Measurements from ENCODE around the gene TNFSF9.
A peak's percentile ranks its signal among the peaks of the same experiment; 100 is the strongest.

TNFSF9 gene, protein sequence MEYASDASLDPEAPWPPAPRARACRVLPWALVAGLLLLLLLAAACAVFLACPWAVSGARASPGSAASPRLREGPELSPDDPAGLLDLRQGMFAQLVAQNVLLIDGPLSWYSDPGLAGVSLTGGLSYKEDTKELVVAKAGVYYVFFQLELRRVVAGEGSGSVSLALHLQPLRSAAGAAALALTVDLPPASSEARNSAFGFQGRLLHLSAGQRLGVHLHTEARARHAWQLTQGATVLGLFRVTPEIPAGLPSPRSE
- total RNA-seq: 8.5 to 42.8 (median 10.0) reads per million in 3 donors

DNA sequence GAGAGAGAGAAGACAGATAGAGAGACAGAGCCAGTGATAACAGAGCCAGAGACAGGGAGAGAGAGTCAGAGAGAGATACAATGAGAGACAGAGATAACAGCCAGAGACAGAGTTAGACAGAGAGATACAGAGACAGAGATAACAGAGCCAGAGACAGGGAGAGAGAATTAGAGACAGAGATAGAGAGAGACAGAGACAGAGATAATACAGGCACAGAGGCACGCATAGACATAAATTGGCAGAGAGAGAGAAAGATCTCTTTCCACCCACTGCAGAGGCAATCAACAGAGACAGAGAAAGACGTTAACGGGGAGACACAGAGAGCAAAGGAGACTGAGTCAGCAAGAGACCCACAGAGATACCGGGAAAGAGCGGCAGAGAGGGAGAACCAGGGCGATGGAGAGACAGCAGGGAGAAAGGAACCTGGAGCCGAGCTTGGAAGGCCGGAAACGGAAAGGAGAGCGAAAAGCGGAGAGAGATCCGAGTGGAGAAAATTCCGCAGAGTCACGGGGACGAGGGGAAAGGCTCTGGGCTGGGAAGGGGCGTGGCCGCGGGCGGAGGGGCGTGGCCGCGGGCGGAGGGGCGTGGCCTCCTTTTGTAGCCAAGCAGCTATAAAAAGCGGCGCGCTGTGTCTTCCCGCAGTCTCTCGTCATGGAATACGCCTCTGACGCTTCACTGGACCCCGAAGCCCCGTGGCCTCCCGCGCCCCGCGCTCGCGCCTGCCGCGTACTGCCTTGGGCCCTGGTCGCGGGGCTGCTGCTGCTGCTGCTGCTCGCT is at the start of gene TNFSF9:
Gene TNFSF9, plus strand, starts transcription at position 641 of the 777 bp plus-strand sequence. Its CDS starts 11 bp downstream, at position 652.
- Histone ChIP-seq H3K27ac (ENCODE audit: insufficient read depth, low read length, poor library complexity, severe bottlenecking) (no peak within 1 kb of the TSS), H3K9me3 (ENCODE audit: control insufficient read depth, low read length) (no peaks in the 10 kb centered on the region), H3K4me1 (ENCODE audit: control insufficient read depth, insufficient read depth, low read length, poor library complexity, severe bottlenecking) (peaks cover 23% of the 10 kb centered on the region), H3K4me3 (ENCODE audit: insufficient read depth, low read depth, low read length, poor library complexity, severe bottlenecking) (peak within 1 kb of the TSS; percentile 47), H3K27me3 (replicated peaks; ENCODE audit: control insufficient read depth, insufficient read depth, low read length, poor library complexity, severe bottlenecking) (peaks cover 19% of the 10 kb centered on the region), H3K36me3 (ENCODE audit: control insufficient read depth, insufficient read depth, low read length) (no peaks in the 10 kb centered on the region)
- peak; percentile 68 to 83 (median 80) for DNase-seq

DNA sequence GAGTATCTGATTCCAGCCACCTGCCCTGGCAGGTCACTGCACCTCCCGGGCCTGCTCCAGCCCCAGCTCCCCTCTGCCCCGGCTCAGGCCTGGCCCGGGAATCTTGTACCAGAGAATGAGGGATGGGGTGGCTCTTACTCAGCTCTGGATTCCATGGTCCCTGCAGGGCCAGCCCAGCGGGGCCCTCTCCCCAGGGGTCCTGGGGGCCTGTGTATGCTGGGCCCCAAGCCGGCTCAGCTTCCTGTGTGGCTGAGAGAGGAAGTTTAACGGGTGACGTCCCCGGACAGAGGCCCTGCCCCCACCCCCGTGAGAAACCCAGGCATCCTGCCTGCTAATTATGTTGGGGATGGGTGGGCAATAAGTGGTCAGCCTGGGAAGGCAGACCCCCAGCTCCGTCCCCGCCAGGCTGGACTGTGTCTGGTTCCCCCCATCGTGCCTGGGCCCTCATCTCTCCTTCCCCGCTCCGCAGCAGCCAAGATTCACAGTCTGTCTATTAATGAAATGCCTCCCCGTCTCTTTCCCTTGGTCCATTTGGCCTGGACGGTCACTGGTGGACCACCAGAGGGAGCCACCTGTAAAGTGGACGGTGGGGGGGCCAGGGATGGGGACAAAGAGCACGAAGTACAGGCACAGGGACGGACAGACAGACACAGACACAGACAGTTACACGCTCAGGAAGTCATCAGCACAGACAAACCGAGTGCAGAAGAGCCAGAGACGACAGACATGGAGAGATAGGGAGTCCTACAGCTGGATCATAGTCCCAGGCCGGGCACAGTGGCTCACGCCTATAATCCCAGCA is 49.1 kb upstream of the TNFSF9 start, which contains the start of gene DENND1C:
Gene DENND1C, minus strand, starts transcription at position 247 of the 802 bp plus-strand sequence. Its CDS starts 92 bp downstream, at position 155.
- peak in 2 of 3 donors; percentile 28 to 42 for DNase-seq
- H3K27ac ChIP-seq (ENCODE audit: insufficient read depth, low read length, poor library complexity, severe bottlenecking): peak within 1 kb of the TSS; percentile 90
- peaks cover 23% of the 10 kb centered on the region for H3K36me3 ChIP-seq (ENCODE audit: control insufficient read depth, insufficient read depth, low read length)
- H3K27me3 ChIP-seq (replicated peaks; ENCODE audit: control insufficient read depth, insufficient read depth, low read length, poor library complexity, severe bottlenecking): no peaks in the 10 kb centered on the region
- no peaks in the 10 kb centered on the region for H3K9me3 ChIP-seq (ENCODE audit: control insufficient read depth, low read length)
- H3K4me1 ChIP-seq (ENCODE audit: control insufficient read depth, insufficient read depth, low read length, poor library complexity, severe bottlenecking): peaks cover 29% of the 10 kb centered on the region
- peak within 1 kb of the TSS; percentile 76 for H3K4me3 ChIP-seq (ENCODE audit: insufficient read depth, low read depth, low read length, poor library complexity, severe bottlenecking)

DNA sequence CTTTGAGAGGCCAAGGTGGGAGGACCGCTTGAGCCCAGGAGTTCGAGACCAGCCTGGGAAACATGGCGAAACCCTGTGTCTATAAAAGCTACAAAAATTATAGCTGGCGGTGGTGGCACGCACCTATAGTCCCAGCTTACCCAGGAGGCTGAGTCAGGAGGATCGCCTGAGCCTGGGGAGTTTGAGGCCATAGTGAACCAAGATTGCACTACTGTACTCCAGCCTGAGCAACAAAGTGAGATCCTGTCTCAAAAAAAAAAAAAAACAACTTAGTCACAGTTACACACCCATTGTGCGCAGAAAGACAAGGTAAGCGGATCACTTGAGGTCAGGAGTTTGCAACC is 48.5 kb upstream of the TNFSF9 start:
- H3K27ac ChIP-seq (ENCODE audit: insufficient read depth, low read length, poor library complexity, severe bottlenecking): peak overlapping the region; percentile 90
- H3K9me3 ChIP-seq (ENCODE audit: control insufficient read depth, low read length): no peaks in the 10 kb centered on the region
- peaks cover 29% of the 10 kb centered on the region for H3K4me1 ChIP-seq (ENCODE audit: control insufficient read depth, insufficient read depth, low read length, poor library complexity, severe bottlenecking)
- H3K4me3 ChIP-seq (ENCODE audit: insufficient read depth, low read depth, low read length, poor library complexity, severe bottlenecking): peak overlapping the region; percentile 76
- no peaks in the 10 kb centered on the region for H3K27me3 ChIP-seq (replicated peaks; ENCODE audit: control insufficient read depth, insufficient read depth, low read length, poor library complexity, severe bottlenecking)
- peaks cover 17% of the 10 kb centered on the region for H3K36me3 ChIP-seq (ENCODE audit: control insufficient read depth, insufficient read depth, low read length)
- no peak for DNase-seq

DNA sequence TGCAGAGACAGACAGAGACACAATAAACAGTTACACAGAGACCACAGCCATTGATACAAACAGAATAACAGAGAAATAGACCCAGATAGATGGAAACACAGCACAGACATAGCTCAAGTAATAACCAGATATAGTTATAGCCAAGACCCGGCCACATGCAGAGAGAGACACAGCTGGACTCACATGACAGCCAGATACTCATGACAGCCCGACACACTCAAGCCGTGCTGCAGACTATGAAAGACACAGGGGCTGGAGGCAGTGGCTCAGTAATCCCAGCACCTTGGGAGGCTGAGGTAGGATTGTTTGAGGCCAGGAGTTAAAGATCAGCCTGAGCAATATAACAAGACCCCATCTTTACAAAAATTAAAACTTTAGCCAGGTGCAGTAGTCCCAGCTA is 47.6 kb upstream of the TNFSF9 start:
- Histone ChIP-seq H3K27me3 (replicated peaks; ENCODE audit: control insufficient read depth, insufficient read depth, low read length, poor library complexity, severe bottlenecking) (no peaks in the 10 kb centered on the region), H3K4me3 (ENCODE audit: insufficient read depth, low read depth, low read length, poor library complexity, severe bottlenecking) (no peak overlapping the region), H3K4me1 (ENCODE audit: control insufficient read depth, insufficient read depth, low read length, poor library complexity, severe bottlenecking) (peaks cover 29% of the 10 kb centered on the region), H3K9me3 (ENCODE audit: control insufficient read depth, low read length) (no peaks in the 10 kb centered on the region), H3K27ac (ENCODE audit: insufficient read depth, low read length, poor library complexity, severe bottlenecking) (no peak overlapping the region), H3K36me3 (ENCODE audit: control insufficient read depth, insufficient read depth, low read length) (peaks cover 13% of the 10 kb centered on the region)
- DNase-seq: no peak

DNA sequence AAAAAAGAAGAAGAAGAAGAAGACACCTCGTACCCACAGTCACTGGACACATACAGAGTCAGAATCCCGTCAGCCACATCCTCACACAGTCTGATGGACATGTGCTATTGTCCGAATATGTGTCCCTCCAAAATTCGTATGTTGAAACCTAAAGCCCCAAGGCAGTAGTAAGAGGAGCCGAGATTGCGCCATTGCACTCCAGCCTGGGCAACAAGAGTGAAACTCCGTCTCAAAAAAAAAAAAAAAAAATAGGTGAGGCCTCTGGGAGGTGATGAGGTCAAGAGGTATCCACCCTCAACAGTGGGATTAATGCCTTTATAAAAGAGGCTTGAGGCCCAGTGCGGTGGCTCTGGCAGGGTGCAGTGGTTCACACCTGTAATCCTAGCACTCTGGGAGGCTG is 46.6 kb upstream of the TNFSF9 start:
- no peak overlapping the region for H3K4me3 ChIP-seq (ENCODE audit: insufficient read depth, low read depth, low read length, poor library complexity, severe bottlenecking)
- H3K9me3 ChIP-seq (ENCODE audit: control insufficient read depth, low read length): no peaks in the 10 kb centered on the region
- no peak for DNase-seq
- H3K27me3 ChIP-seq (replicated peaks; ENCODE audit: control insufficient read depth, insufficient read depth, low read length, poor library complexity, severe bottlenecking): no peaks in the 10 kb centered on the region
- H3K36me3 ChIP-seq (ENCODE audit: control insufficient read depth, insufficient read depth, low read length): peaks cover 4% of the 10 kb centered on the region
- H3K4me1 ChIP-seq (ENCODE audit: control insufficient read depth, insufficient read depth, low read length, poor library complexity, severe bottlenecking): peaks cover 28% of the 10 kb centered on the region
- H3K27ac ChIP-seq (ENCODE audit: insufficient read depth, low read length, poor library complexity, severe bottlenecking): no peak overlapping the region

DNA sequence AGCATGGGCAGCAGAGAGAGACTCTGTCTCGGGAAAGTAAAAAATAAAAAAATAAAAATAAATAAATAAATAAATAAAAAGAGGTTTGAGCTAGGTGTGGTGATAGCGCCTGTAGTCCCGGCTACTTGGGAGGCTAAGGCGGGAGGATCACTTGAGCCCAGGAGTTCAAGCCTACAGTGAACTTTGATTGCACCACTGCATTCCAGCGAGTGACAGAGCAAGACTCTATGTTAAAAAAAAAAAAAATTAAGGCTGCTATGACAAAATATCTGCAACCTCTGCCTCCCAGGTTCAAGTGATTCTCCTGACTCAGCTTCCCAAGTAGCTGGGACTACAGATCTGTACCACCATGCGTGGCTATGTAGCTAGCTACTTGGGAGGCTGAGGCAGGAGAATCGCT is 46.0 kb upstream of the TNFSF9 start:
- Histone ChIP-seq H3K27me3 (replicated peaks; ENCODE audit: control insufficient read depth, insufficient read depth, low read length, poor library complexity, severe bottlenecking) (no peaks in the 10 kb centered on the region), H3K36me3 (ENCODE audit: control insufficient read depth, insufficient read depth, low read length) (no peaks in the 10 kb centered on the region), H3K4me3 (ENCODE audit: insufficient read depth, low read depth, low read length, poor library complexity, severe bottlenecking) (no peak overlapping the region), H3K4me1 (ENCODE audit: control insufficient read depth, insufficient read depth, low read length, poor library complexity, severe bottlenecking) (peaks cover 22% of the 10 kb centered on the region), H3K27ac (ENCODE audit: insufficient read depth, low read length, poor library complexity, severe bottlenecking) (no peak overlapping the region), H3K9me3 (ENCODE audit: control insufficient read depth, low read length) (no peaks in the 10 kb centered on the region)
- no peak for DNase-seq

DNA sequence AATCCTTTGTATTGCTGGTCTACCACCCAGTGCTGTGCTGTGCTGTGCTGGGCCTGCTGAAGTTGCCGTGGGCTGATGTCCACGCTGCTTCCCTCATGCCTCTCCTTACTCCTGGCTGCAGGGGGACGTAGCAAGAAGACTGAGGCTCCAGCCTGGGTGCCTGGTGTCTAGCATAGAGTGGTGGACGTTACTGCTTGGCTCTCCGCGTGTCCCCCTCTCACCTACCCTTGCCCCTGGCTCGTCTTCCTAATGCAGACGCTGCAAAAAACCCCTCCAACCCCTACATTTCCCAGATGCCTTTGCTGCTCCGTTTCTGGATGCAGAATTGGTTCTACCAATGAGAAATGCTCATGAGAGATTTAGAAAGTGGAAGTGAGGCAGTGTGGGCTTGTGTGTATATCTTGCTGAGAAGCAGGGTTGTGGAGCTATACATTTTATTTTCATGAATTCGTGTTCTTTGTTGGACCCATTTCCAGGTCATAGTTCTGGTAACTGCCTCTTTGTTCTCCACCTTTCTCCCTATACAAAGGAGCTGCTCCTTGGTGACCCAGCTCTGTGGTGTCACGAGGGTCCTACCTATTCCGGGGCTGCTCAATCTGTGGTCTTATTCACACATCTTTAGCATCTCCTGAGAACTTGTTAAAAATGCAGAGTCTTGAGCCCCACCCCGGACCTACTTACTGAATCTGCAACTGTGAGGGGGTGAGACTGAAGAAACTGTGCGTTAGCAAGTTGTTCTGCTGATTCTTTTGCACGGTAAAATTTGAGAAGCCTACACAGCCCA is 41.4 kb upstream of the TNFSF9 start:
- no peaks in the 10 kb centered on the region for H3K36me3 ChIP-seq (ENCODE audit: control insufficient read depth, insufficient read depth, low read length)
- H3K27me3 ChIP-seq (replicated peaks; ENCODE audit: control insufficient read depth, insufficient read depth, low read length, poor library complexity, severe bottlenecking): no peaks in the 10 kb centered on the region
- H3K4me1 ChIP-seq (ENCODE audit: control insufficient read depth, insufficient read depth, low read length, poor library complexity, severe bottlenecking): no peaks in the 10 kb centered on the region
- H3K27ac ChIP-seq (ENCODE audit: insufficient read depth, low read length, poor library complexity, severe bottlenecking): no peak overlapping the region
- no peaks in the 10 kb centered on the region for H3K9me3 ChIP-seq (ENCODE audit: control insufficient read depth, low read length)
- DNase-seq: no peak
- H3K4me3 ChIP-seq (ENCODE audit: insufficient read depth, low read depth, low read length, poor library complexity, severe bottlenecking): peak overlapping the region; percentile 31

DNA sequence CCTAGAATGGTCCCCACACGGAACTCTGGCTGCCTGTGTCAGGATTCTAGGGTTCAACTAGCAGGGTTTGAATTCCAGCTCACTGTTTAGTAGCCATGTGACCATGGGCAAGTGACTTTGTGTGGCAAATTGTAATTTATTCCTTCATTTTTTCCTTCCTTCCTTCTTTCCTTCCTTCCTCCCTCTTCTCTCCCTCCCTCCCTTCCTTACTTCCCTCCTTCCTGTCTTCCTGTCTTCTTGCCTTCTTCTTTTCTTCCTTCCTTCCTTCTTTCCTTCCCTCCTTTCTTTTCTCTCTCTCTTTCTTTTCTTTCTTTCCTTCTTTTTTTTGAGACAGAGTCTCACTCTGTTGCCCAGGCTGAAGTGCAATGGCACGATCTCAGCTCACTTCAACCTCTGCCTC is 40.7 kb upstream of the TNFSF9 start:
- peak overlapping the region; percentile 31 for H3K4me3 ChIP-seq (ENCODE audit: insufficient read depth, low read depth, low read length, poor library complexity, severe bottlenecking)
- no peak overlapping the region for H3K27ac ChIP-seq (ENCODE audit: insufficient read depth, low read length, poor library complexity, severe bottlenecking)
- DNase-seq: no peak
- no peaks in the 10 kb centered on the region for H3K4me1 ChIP-seq (ENCODE audit: control insufficient read depth, insufficient read depth, low read length, poor library complexity, severe bottlenecking)
- no peaks in the 10 kb centered on the region for H3K36me3 ChIP-seq (ENCODE audit: control insufficient read depth, insufficient read depth, low read length)
- no peaks in the 10 kb centered on the region for H3K27me3 ChIP-seq (replicated peaks; ENCODE audit: control insufficient read depth, insufficient read depth, low read length, poor library complexity, severe bottlenecking)
- H3K9me3 ChIP-seq (ENCODE audit: control insufficient read depth, low read length): no peaks in the 10 kb centered on the region

DNA sequence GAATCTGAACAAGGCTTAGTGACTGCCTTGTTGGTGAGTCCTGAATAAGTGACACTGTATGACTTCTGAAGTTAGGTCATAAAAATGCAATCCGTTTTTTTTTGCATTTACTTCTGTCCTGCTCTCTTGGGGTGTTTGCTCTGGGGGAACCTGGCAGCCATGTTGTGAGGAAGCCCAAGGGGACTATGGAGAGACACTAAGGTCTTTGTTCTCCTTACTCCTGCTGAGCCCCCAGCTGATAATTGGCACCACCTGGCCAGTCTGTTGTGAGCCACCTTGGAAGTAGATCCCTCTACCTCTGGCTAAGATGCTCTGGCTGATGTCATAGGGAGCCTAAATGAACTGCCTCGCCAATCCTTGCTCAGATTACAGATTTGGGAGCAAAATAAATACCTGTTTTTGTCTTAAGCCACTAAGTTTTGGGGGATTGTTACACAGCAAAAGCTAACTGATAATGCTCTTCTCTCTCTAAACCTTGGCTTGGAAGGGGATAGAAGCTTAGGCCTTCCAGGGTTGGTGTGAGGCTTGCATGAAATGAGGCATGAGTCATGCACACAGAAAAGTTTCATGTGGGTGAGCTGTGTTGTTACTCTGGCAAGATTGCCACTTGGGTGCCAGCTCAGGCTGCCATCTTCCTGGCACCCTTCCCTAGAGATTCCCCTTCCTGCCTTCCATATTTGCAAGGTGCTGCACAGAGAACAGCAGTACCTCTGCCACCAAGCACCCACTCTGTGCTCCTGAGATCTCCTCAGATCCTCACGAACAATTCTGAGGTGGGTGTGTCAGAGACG is 38.8 kb upstream of the TNFSF9 start:
- Histone ChIP-seq H3K9me3 (ENCODE audit: control insufficient read depth, low read length) (no peaks in the 10 kb centered on the region), H3K27ac (ENCODE audit: insufficient read depth, low read length, poor library complexity, severe bottlenecking) (no peak overlapping the region), H3K27me3 (replicated peaks; ENCODE audit: control insufficient read depth, insufficient read depth, low read length, poor library complexity, severe bottlenecking) (no peaks in the 10 kb centered on the region), H3K36me3 (ENCODE audit: control insufficient read depth, insufficient read depth, low read length) (no peaks in the 10 kb centered on the region), H3K4me1 (ENCODE audit: control insufficient read depth, insufficient read depth, low read length, poor library complexity, severe bottlenecking) (no peaks in the 10 kb centered on the region), H3K4me3 (ENCODE audit: insufficient read depth, low read depth, low read length, poor library complexity, severe bottlenecking) (no peak overlapping the region)
- DNase-seq: no peak

All from effector memory CD4-positive, alpha-beta T cell (primary cell).